GM12878 (cell line): ENCODE measurements around the gene SLC22A7. TPM values are rescaled to one million over a fixed set of nuclear protein-coding genes. Genes with fewer than 3 reads are reported as not detected.

ENCODE experiments used
- ATAC-seq: fragments of 200-7000 bp; cut with Tn5 transposase; 3 replicates; pipeline ENCODE4 v1.9.1; 2020; ENCODE audit warnings: mild to moderate bottlenecking, moderate library complexity
- BruUV-seq: library from RNA; stranded (reverse); fragments of 400-500 nt; replicated peaks from 2 replicates; lab custom pipeline; 2021; lab: Mats Ljungman, UMichigan
- CTCF ChIA-PET: fragments of 300-600 bp; sonication (Branson Sonifier 250); formaldehyde crosslinking; extraction: SDS; loops from one replicate; lab custom pipeline; 2021; ENCODE audit warnings: inconsistent platforms; lab: Yijun Ruan, JAX
- POLR2A ChIA-PET: fragments of 350-600 bp; formaldehyde crosslinking; extraction: SDS; loops from one replicate; lab custom pipeline; 2021; ENCODE audit warnings: inconsistent platforms; lab: Charles Lee
- RAD21 ChIA-PET: fragments of 300-600 bp; sonication (Branson Sonifier 250); formaldehyde crosslinking; loops from one replicate; lab custom pipeline; 2023; ENCODE audit warnings: antibody characterized with exemption; ENCODE audit not compliant: unreplicated experiment; lab: Charles Lee
- SMC1A ChIA-PET: fragments of 300-600 bp; sonication (Branson Sonifier 250); formaldehyde crosslinking; loops from one replicate; lab custom pipeline; 2023; ENCODE audit not compliant: unreplicated experiment, uncharacterized antibody; lab: Charles Lee
- DNase-seq: peaks from one replicate; pipeline ENCODE4 v3.0.0-alpha.2; 2011; ENCODE audit warnings: low read depth, low spot score
- FAIRE-seq: peaks from 3 replicates; lab custom pipeline; 2011; peaks lifted over from hg19 to GRCh38; lab: Jason Lieb, UNC
- H2AFZ ChIP-seq: 2 replicates; pipeline ENCODE4 v1.6.0; 2011; ENCODE audit warnings: low read depth, low read length, control low read depth; ENCODE audit not compliant: control insufficient read depth
- H3K27ac ChIP-seq: 2 replicates; pipeline ENCODE4 v1.5.1; 2011; ENCODE audit warnings: control low read depth; ENCODE audit not compliant: control insufficient read depth, insufficient read depth
- H3K27me3 ChIP-seq, 2 experiments: replicated peaks in 1 of 2; 2 replicates each; pipeline versions ENCODE4 v1.6.0 to v1.6.1; 2011; ENCODE audit warnings: low read length in 1 of 2; ENCODE audit not compliant: control insufficient read depth in 2 of 2, insufficient read depth in 2 of 2
- H3K36me3 ChIP-seq, 2 experiments: 2 replicates each; pipeline ENCODE4 v1.5.1; 2011; ENCODE audit warnings: low read length in 1 of 2; ENCODE audit not compliant: control insufficient read depth in 2 of 2, insufficient read depth in 2 of 2
- H3K4me1 ChIP-seq: 2 replicates; pipeline ENCODE4 v1.6.1; 2011; ENCODE audit warnings: mild to moderate bottlenecking, low read length, moderate library complexity, mixed read lengths; ENCODE audit not compliant: control insufficient read depth, insufficient read depth
- H3K4me2 ChIP-seq: 2 replicates; pipeline ENCODE4 v1.6.0; 2011; ENCODE audit warnings: control low read depth; ENCODE audit not compliant: control insufficient read depth, insufficient read depth
- H3K4me3 ChIP-seq: fragments of 200-600 bp; sonication (generic); 2 replicates; pipeline ENCODE4 v1.5.1; 2016
- H3K79me2 ChIP-seq: 2 replicates; pipeline ENCODE4 v1.6.0; 2011; ENCODE audit warnings: low read length; ENCODE audit not compliant: control insufficient read depth, insufficient read depth
- H3K9ac ChIP-seq: 2 replicates; pipeline ENCODE4 v1.8.0; 2011; ENCODE audit warnings: low read length, control low read depth, mixed read lengths; ENCODE audit not compliant: control insufficient read depth, insufficient read depth
- H3K9me3 ChIP-seq: replicated peaks from 3 replicates; pipeline ENCODE4 v1.5.1; 2011; ENCODE audit warnings: mild to moderate bottlenecking, low read length; ENCODE audit not compliant: control insufficient read depth, insufficient read depth
- H4K20me1 ChIP-seq: 2 replicates; pipeline ENCODE4 v1.6.0; 2011; ENCODE audit not compliant: control insufficient read depth, insufficient read depth
- BCL3 ChIP-seq: IDR thresholded peaks from 2 replicates; pipeline ENCODE4 v1.6.1; 2011; ENCODE audit warnings: borderline replicate concordance, low read depth, mild to moderate bottlenecking, moderate library complexity, low read length; ENCODE audit not compliant: insufficient read depth, poor library complexity, severe bottlenecking
- CTCF ChIP-seq, 3 experiments: IDR thresholded peaks in 2 of 3; conservative IDR thresholded peaks in 1 of 3; 2 replicates each; pipeline ENCODE4 v1.5.1; 2011; ENCODE audit warnings: low read depth in 3 of 3, low read length in 3 of 3, mild to moderate bottlenecking in 3 of 3, control low read depth in 2 of 3, moderate library complexity in 2 of 3, inconsistent platforms in 1 of 3, mixed read lengths in 1 of 3; ENCODE audit not compliant: control insufficient read depth in 2 of 3, insufficient read depth in 1 of 3; ENCODE audit errors: extremely low read depth in 1 of 3
- HDAC6 ChIP-seq: fragments of 200-600 bp; sonication (generic); IDR thresholded peaks from one replicate; pipeline ENCODE4 v1.8.0; 2017; ENCODE audit warnings: antibody characterized with exemption; ENCODE audit not compliant: unreplicated experiment
- HSF1 ChIP-seq: fragments of 150-350 bp; IDR thresholded peaks from 2 replicates; pipeline ENCODE4 v1.6.1; 2014; ENCODE audit warnings: mild to moderate bottlenecking, low read depth, low read length
- IKZF1 ChIP-seq: fragments of 450-650 bp; conservative IDR thresholded peaks from 2 replicates; pipeline ENCODE4 v1.6.1; 2017; ENCODE audit warnings: antibody characterized with exemption, mild to moderate bottlenecking
- KLF5 ChIP-seq: fragments of 450-650 bp; IDR thresholded peaks from 2 replicates; pipeline ENCODE4 v1.6.1; 2014; ENCODE audit warnings: mild to moderate bottlenecking; ENCODE audit not compliant: partially characterized antibody
- NBN ChIP-seq: fragments of 450-650 bp; IDR thresholded peaks from 2 replicates; pipeline ENCODE4 v1.6.1; 2016
- NR2F1 ChIP-seq: fragments of 450-650 bp; conservative IDR thresholded peaks from 2 replicates; pipeline ENCODE4 v1.6.1; 2017; ENCODE audit warnings: mild to moderate bottlenecking
- PAX8 ChIP-seq: fragments of 450-650 bp; IDR thresholded peaks from 2 replicates; pipeline ENCODE4 v1.6.1; 2017; ENCODE audit warnings: mild to moderate bottlenecking, moderate library complexity
- PML ChIP-seq: IDR thresholded peaks from 2 replicates; pipeline ENCODE4 v1.6.1; 2012; ENCODE audit warnings: low read length, inconsistent platforms
- RAD51 ChIP-seq: fragments of 450-650 bp; IDR thresholded peaks from 2 replicates; pipeline ENCODE4 v1.6.1; 2016; ENCODE audit warnings: moderate library complexity, mild to moderate bottlenecking, inconsistent platforms
- USF1 ChIP-seq: IDR thresholded peaks from 2 replicates; pipeline ENCODE4 v1.6.1; 2011; ENCODE audit warnings: borderline replicate concordance, low read depth, mild to moderate bottlenecking, moderate library complexity, mixed read lengths, low read length; ENCODE audit not compliant: insufficient read depth; ENCODE audit errors: extremely low read length
- WRNIP1 ChIP-seq: IDR thresholded peaks from 2 replicates; pipeline ENCODE4 v1.6.1; 2011; ENCODE audit warnings: low read depth, low read length, improper control_type of control experiment, borderline replicate concordance
- ZNF24 ChIP-seq: fragments of 450-650 bp; IDR thresholded peaks from 2 replicates; pipeline ENCODE4 v1.6.1; 2017; ENCODE audit warnings: antibody characterized with exemption, mild to moderate bottlenecking
- ZNF274 ChIP-seq: IDR thresholded peaks from one replicate; pipeline ENCODE4 v1.8.0; 2011; ENCODE audit not compliant: insufficient read length, insufficient read depth
- ZZZ3 ChIP-seq: IDR thresholded peaks from 2 replicates; pipeline ENCODE4 v1.6.1; 2011; ENCODE audit warnings: low read depth; ENCODE audit not compliant: control insufficient read depth, insufficient read length
- WGBS: methylation state at CpG from one replicate; pipeline ENCODE4 v1.1.6; 2016; ENCODE audit warnings: low lambda C conversion rate; ENCODE audit not compliant: insufficient replicate concordance, insufficient coverage; ENCODE audit errors: missing lambda C conversion rate; 5-methylcytosine and 5-hydroxymethylcytosine counted together
- in situ Hi-C: fragments of 300-500 bp; cut with MboI; formaldehyde crosslinking; loops from 9 replicates; pipeline ENCODE4 v1.14.3; 2018; ENCODE audit warnings: mixed read lengths
- intact Hi-C: fragments of 100-400 bp; cut with micrococcal nuclease; formaldehyde crosslinking; loops from one replicate; pipeline ENCODE4 v1.14.2; 2022; ENCODE audit not compliant: unreplicated experiment
- polyA plus RNA-seq, 11 experiments: library from polyadenylated mRNA; depleted of rRNA in 4 of 11; unstranded in 6 of 11; stranded (reverse) in 5 of 11; fragments of >200 nt; fragmentation: Nextera tagmentation in 4 of 11; fragmentation: Illumina TruSeq in 1 of 11; extraction: Ambion mirVana in 4 of 11; extraction: Trizol in 1 of 11; gene quantifications; 1 replicate in 1 of 11; 2 replicates in 10 of 11; pipeline versions ENCODE4 v1.2.1 to v1.2.3, GENCODE V29; 2011 to 2016; ENCODE audit warnings: inconsistent platforms in 2 of 11, missing spikeins in 2 of 11, low read depth in 1 of 11
- total RNA-seq, 4 experiments: library from RNA; depleted of rRNA in 3 of 4; stranded (reverse); fragments of >200 nt in 3 of 4; fragmentation: Illumina TruSeq in 1 of 4; extraction: Trizol in 1 of 4; gene quantifications; 2 replicates each; pipeline versions ENCODE4 v1.2.1 to v1.2.3, GENCODE V29; 2013 to 2021

The SLC22A7 gene
- total and polyA plus RNA-seq, 10 of the 15 experiments (the other 5 are each of a cell fraction or from before 2014, with no cell fraction given): 0.08 to 0.31 TPM; not detected in 8

GRCh38 chr6:43254846-43255245 lies 43.2 kb upstream of the SLC22A7 start (continued):
- no peak for TF ChIP-seq CTCF (IDR thresholded peaks at IDR 0.05 in 2 of 3, conservative IDR thresholded peaks at IDR 0.05 in 1 of 3; ENCODE audit: control insufficient read depth in 2 of 3, extremely low read depth in 1 of 3, insufficient read depth in 1 of 3, low read depth in 3 of 3, low read length in 3 of 3)
- TF ChIP-seq NR2F1: no peak

GRCh38 chr6:43255408-43256054 lies 42.5 kb upstream of the SLC22A7 start:
- H3K9me3 ChIP-seq: no peaks in the 10 kb centered on the region
- BruUV-seq: no TSS peak
- intact Hi-C loops: no loop called here
- ATAC-seq: no peak
- ChIA-PET SMC1A (interaction anchor here (1.0 to 1.3 kb wide), 3 partner anchors 109 to 181 kb away, joined by 3 read pairs; no protein-coding TSS in a partner anchor), RAD21 (interaction anchor here (0.8 to 2.9 kb wide), 4 partner anchors 8 to 138 kb away, joined by 3 to 8 read pairs (median 3); partner anchors contain the start of gene DNPH1), POLR2A (interaction anchor here (0.6 kb wide), 1 partner anchor 78 kb away, joined by 6 read pairs; no protein-coding TSS in a partner anchor)
- no peaks in the 10 kb centered on the region for H3K79me2 ChIP-seq
- H3K27me3 ChIP-seq: peaks cover 0 to 3% of the 10 kb centered on the region in 2 experiments; a peak in 1 of 4 replicates
- TF ChIP-seq ZNF24: no peak
- TF ChIP-seq ZNF274: no peak
- TF ChIP-seq HSF1: no peak
- TF ChIP-seq KLF5: no peak
- TF ChIP-seq WRNIP1: no peak
- no peak for TF ChIP-seq NBN
- no peak for TF ChIP-seq RAD51
- TF ChIP-seq PML: no peak
- no peak for TF ChIP-seq IKZF1
- TF ChIP-seq PAX8: no peak
- TF ChIP-seq HDAC6: no peak
- TF ChIP-seq BCL3: no peak
- TF ChIP-seq USF1: no peak
- TF ChIP-seq ZZZ3: no peak
- TF ChIP-seq, all 136 proteins: peak for 0
- DNase-seq (no peak), FAIRE-seq (no peak)
- 57% methylated on average over 11 of the region's 11 CpGs for WGBS
- no peak overlapping the region for H2AFZ ChIP-seq
- CTCF ChIA-PET: interaction anchor here (1.0 kb wide), 1 partner anchor 42 kb away, joined by 3 read pairs; no protein-coding TSS in a partner anchor
- H3K4me3 ChIP-seq: no peak overlapping the region
- H4K20me1 ChIP-seq: no peaks in the 10 kb centered on the region
- no peaks in the 10 kb centered on the region for H3K36me3 ChIP-seq
- peaks cover 14% of the 10 kb centered on the region for H3K4me1 ChIP-seq
- no peak overlapping the region for H3K27ac ChIP-seq
- no peak overlapping the region for H3K4me2 ChIP-seq
- H3K9ac ChIP-seq: no peak overlapping the region
- in situ Hi-C loops: loop anchor here (5.0 kb wide), 1 partner anchor 252 kb away; no protein-coding TSS in a partner anchor
